Activated naive CD4-positive, alpha-beta T cell treated with Interleukin-2 at 50 U/mL for 16 hours (primary cell): ENCODE data around the gene NR1D2.
"Not testable (repeated sequence)": the region's sequence is repeated elsewhere in the genome, so short reads cannot be mapped to it uniquely, and the experiment has no call there.

Experiments used
- DNase-seq: peaks from one replicate; pipeline ENCODE4 v3.0.0-alpha.2; 2020

The NR1D2 gene

DNA sequence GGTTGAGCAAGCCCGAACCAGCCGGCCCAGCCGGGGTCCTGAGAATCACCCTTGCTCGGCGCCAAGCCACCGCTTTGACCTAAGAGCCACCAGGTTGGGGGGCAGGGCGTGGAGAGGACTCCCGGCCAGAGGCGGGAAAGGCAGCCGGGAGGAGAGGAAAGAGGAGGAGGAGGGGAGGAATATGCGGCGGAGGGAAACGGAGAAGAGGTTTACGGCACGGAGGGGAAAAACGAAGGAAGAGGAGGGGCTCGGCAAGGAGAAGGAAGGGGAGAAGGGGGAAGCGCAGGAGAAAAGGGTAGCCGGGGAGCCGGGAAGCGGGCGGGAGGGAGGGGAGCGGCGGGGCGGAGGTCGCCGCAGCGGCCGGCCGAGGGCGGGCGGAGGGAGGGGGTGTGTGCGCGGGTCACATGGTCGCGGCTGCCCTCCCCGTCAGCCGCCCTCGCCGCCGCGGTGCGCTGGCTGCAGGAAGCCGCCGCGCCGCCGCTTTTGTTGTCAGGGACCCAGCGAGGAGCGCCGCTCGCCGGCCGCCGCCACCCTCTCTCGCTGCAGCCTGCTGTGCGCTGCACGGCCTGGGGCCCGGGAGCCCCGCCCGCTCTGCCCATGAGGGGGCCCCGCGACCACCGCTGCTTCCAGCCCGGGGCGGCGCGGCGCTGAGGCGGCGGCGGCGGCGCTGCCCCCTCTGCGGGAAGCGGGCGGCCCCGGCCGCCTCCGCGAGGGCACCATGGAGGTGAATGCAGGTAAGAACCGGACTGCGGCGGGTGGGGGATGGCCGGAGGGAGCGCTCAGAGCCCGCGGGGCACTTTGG lies at the start of gene NR1D2:
Gene NR1D2 (plus strand): TSS at position 426 of the 802 bp plus-strand sequence. CDS start 293 bp downstream, at position 719.
- DNase-seq = peak; percentile 80

- no peak for DNase-seq
Measured at GRCh38 chr3:23900744-23901143, 44.3 kb upstream of the NR1D2 start.

DNA sequence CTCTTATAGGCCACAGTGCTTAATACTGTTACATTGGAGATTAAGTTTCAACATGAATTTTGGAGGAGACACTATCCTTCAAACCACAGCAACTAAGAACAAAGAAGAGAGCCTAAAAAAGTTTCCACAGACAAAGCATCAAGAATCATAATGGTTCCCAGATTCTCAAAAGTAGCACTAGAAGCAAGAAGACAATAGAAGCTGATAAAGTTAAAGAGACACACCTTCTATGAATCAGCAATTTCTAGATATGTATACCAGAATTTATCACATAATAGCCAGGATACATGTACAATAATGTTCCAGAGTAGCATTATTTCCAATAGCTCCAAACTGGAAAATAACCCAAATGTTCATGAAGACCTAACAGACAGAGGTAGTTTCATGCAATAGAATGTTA lies 40.5 kb upstream of the NR1D2 start:
- no peak for DNase-seq

- no peak for DNase-seq
Measured at GRCh38 chr3:23909341-23909740, 35.7 kb upstream of the NR1D2 start.

GRCh38 chr3:23911397-23911796 lies 33.7 kb upstream of the NR1D2 start:
- DNase-seq = no peak

- DNase-seq = not testable (repeated sequence)
Measured at GRCh38 chr3:23912335-23912734, 32.8 kb upstream of the NR1D2 start.

- DNase-seq = no peak
Measured at GRCh38 chr3:23913182-23913581, 31.9 kb upstream of the NR1D2 start.

- no peak for DNase-seq
Measured at GRCh38 chr3:23913873-23914743, 31.0 kb upstream of the NR1D2 start.

DNA sequence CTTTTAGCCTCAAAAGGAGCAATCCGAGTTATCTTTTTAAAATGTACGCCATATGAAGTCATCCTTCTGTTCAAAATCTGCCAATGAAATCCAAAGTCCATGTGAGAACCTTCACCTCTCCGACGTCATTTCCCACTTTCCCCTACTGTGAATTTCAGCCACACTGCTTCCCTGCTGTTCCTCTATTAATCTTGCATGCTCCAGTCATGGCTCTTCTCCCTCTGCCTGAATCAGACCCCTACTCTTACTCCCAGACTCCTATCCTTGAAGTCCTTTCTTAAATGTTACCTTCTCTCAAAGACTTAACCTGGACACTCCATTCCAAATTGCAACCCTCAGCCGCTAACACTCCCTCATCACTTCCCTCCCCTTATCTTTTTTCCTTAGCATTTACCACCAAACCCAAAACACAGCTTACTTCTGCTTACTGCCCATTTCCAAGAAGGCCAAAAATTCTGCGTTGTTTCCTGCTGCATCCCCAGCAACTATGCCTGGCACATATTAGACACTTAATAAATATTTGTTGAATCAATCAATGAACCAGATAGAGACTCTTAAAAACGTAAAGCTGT lies 29.5 kb upstream of the NR1D2 start:
- no peak for DNase-seq

- DNase-seq = no peak
Measured at GRCh38 chr3:23916152-23916885, 28.8 kb upstream of the NR1D2 start.

GRCh38 chr3:23916886-23917678 lies 28.0 kb upstream of the NR1D2 start, which contains the start of the genes NKIRAS1 and RPL15:
TSS of gene NKIRAS1 (minus strand) at chr3:23916990. CDS start at chr3:23910904, 6,086 bp downstream.
TSS of gene RPL15 (plus strand) at chr3:23917132. CDS start at chr3:23917860, 728 bp downstream.
- peak; percentile 97 for DNase-seq

DNA sequence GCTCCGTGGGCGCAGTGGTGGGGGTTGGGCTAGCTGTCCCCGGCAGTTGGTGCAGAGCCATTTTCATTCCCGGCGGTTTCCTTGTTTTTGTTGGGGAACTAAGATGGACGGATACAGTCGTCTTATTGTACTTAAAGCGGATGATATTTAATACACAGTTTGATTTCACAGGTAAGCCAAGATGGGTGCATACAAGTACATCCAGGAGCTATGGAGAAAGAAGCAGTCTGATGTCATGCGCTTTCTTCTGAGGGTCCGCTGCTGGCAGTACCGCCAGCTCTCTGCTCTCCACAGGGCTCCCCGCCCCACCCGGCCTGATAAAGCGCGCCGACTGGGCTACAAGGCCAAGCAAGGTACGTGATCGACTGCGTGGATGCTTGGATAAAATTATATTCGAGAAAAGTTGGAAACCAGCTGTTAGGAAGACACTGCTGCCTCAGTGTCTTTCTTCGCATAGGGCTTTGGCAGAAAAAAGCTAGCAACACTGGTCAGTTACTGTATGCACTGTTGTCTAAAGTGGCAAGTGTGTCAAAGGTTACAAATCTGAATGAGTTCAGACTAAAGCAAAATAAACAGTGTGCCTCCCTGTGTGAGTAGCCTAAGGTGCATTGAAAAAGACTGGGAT lies 27.3 kb upstream of the NR1D2 start:
- not testable (repeated sequence) for DNase-seq

DNA sequence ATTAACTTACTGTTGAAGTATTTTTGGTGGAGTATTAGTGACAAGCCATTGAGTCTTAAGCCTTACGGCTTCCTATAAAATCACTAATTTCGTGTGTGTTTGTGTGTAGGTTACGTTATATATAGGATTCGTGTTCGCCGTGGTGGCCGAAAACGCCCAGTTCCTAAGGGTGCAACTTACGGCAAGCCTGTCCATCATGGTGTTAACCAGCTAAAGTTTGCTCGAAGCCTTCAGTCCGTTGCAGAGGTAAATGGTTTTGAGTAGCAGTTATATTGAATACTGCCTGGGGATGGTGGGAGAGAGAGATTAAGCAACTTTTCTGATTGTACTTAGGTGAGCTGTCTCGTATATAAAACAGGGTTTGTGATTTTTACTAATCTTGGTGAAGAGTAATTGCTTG lies 26.8 kb upstream of the NR1D2 start:
- DNase-seq = not testable (repeated sequence)

DNA sequence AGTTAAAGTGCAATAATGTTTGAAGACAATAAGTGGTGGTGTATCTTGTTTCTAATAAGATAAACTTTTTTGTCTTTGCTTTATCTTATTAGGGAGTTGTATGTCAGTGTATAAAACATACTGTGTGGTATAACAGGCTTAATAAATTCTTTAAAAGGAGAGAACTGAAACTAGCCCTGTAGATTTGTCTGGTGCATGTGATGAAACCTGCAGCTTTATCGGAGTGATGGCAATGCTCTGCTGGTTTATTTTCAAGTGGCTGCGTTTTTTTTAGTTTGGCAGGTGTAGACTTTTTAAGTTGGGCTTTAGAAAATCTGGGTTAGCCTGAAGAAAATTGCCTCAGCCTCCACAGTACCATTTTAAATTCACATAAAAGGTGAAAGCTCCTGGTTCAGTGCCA lies 25.5 kb upstream of the NR1D2 start:
- DNase-seq = no peak

GRCh38 chr3:23920151-23920655 lies 24.9 kb upstream of the NR1D2 start:
- DNase-seq = no peak

GRCh38 chr3:23921052-23921511 lies 24.0 kb upstream of the NR1D2 start:
- DNase-seq = no peak

GRCh38 chr3:23923786-23924185 lies 21.3 kb upstream of the NR1D2 start:
- no peak for DNase-seq

DNA sequence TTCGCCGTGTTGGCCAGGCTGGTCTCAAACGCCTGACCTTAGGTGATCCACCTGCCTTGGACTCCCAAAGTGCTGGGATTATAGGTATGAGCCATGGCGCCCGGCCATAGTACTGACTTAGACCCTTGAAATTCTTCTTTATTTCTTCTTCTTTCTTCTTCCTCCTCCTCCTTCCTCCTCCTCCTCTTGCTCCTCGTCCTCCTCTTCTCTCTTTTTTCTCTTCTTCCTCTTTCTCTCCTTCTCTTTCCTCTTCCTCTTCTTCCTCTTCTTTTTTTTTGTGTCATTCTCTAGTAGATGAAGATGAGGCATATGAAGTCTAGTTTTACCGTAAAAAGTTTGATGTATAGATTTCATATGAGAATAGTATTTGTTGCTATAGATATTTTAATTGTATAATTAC lies 18.8 kb upstream of the NR1D2 start:
- DNase-seq = no peak

DNA sequence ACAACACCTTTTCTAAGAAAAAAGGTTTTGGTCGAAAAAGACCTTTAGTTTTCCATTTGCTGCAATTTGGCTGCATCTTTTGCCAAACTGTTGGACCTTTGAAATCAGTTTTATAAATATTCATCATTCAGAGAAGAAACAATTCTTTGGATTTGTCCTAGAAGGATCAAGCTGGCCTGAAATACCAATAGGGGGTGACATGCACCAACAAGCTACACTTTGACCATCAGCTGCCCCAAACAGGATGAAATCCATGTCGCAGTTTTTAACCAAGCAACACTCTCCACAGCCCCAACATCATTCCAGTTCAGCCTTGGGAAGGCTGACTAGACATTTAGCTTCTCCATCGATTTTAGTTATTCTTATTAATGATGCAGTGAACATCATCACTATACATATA lies 18.4 kb upstream of the NR1D2 start:
- DNase-seq = no peak

DNA sequence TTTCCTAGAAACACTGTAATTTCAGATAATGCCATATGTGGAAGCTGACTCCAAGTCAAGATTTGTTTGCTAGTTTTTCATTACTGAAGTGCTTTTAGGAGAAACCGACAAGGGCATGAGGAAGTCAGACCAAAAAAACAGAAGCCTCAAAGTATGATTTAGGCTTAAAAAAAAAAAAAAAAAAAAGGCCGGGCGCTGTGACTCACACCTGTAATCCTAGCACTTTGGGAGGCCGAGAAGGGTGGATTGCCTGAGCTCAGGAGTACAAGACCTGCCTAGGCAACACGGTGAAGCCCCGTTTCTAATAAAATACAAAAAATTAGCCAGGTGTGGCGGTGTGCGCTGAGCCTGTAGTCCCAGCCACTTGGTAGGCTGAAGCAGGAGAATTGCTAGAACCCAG lies 16.6 kb upstream of the NR1D2 start:
- no peak for DNase-seq

DNA sequence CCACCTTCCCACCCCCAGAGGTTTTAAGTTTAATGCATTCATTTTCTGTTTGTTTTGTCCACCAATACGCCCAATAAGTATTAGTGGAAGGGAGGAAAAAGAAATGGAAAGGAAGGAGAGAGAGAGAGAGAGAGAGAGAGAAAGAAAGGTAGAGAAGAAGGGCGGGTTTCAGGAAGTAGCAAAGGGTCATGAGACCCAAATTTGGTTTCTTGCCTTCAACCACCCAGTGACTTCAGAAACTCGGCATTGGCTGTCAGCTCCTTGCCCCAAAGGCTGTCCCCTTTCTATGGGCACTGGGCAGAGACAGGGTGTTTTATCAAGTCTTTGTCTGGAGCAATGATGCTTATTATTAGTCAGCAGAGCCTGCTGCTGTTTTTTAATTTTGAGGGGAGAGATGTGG lies 13.5 kb upstream of the NR1D2 start:
- no peak for DNase-seq
